Measurements from ENCODE around the gene CMC2. TPM values are rescaled to one million over a fixed set of nuclear protein-coding genes. Genes with fewer than 3 reads are reported as not detected.

Gene CMC2
- total RNA-seq: 48.5 TPM

GRCh38 chr16:81006813-81007695 lies at the start of gene CMC2, which contains the start of gene CENPN:
Gene CMC2, minus strand, starts transcription at chr16:81006885. Its CDS starts 9,491 bp downstream, at chr16:80997394.
Gene CENPN, plus strand, starts transcription at chr16:81007214. Its CDS starts 4,726 bp downstream, at chr16:81011940.

GRCh38 chr16:81035398-81035974 lies 28.8 kb upstream of the CMC2 start, which contains the start of gene ATMIN:
Gene ATMIN, plus strand, starts transcription at chr16:81035842. Its CDS starts 29 bp downstream, at chr16:81035871.

Other genes starting within 250 kb of the CMC2 start
- 11.6 TPM for gene CDYL2, start 202.3 kb downstream of the CMC2 start, total RNA-seq
- 8.1 TPM for gene CENPN, start 329 bp upstream of the CMC2 start, total RNA-seq
- 79.5 TPM for gene ATMIN, start 29.0 kb upstream of the CMC2 start, total RNA-seq
- 3.1 TPM for gene C16orf46, start 70.4 kb upstream of the CMC2 start, total RNA-seq
- 21.3 TPM for gene GCSH, start 89.5 kb upstream of the CMC2 start, total RNA-seq
- not detected for gene BCO1, start 231.8 kb upstream of the CMC2 start, total RNA-seq